GM19397 (cell line): ENCODE results near the gene BBS2.

Source experiments
- ATAC-seq: cut with Tn5 transposase; IDR thresholded peaks from one replicate; pipeline ENCODE4 v1.9.1; 2021; ENCODE audit warnings: mild to moderate bottlenecking, moderate library complexity; ENCODE audit not compliant: unreplicated experiment

BBS2 gene

GRCh38 chr16:56519459-56520250 lies at the start of gene BBS2:
Gene BBS2, minus strand, starts transcription at chr16:56520024. Its CDS starts 162 bp downstream, at chr16:56519862.
- peak; percentile 84 for ATAC-seq

GRCh38 chr16:56564793-56565477 lies 45.1 kb upstream of the BBS2 start, which contains the start of gene MT4:
Gene MT4, plus strand, starts transcription at chr16:56565073. Its CDS starts 56 bp downstream, at chr16:56565129.
- ATAC-seq: no peak

GRCh38 chr16:56561126-56561525 lies 41.3 kb upstream of the BBS2 start:
- no peak for ATAC-seq

GRCh38 chr16:56560447-56560846 lies 40.6 kb upstream of the BBS2 start:
- ATAC-seq: no peak

- ATAC-seq: no peak
Measured at GRCh38 chr16:56559109-56559508, 39.3 kb upstream of the BBS2 start.

- no peak for ATAC-seq
Measured at GRCh38 chr16:56558024-56558747, 38.4 kb upstream of the BBS2 start.

GRCh38 chr16:56554441-56554840 lies 34.6 kb upstream of the BBS2 start:
- no peak for ATAC-seq

GRCh38 chr16:56551796-56552738 lies 32.2 kb upstream of the BBS2 start:
- ATAC-seq: no peak

- no peak for ATAC-seq
Measured at GRCh38 chr16:56549744-56550385, 30.0 kb upstream of the BBS2 start.

GRCh38 chr16:56549161-56549560 lies 29.3 kb upstream of the BBS2 start:
- ATAC-seq: no peak

- ATAC-seq: no peak
Measured at GRCh38 chr16:56547949-56548567, 28.2 kb upstream of the BBS2 start.

- no peak for ATAC-seq
Measured at GRCh38 chr16:56547120-56547948, 27.5 kb upstream of the BBS2 start.

- no peak for ATAC-seq
Measured at GRCh38 chr16:56542039-56542438, 22.2 kb upstream of the BBS2 start.

GRCh38 chr16:56539656-56540055 lies 19.8 kb upstream of the BBS2 start:
- no peak for ATAC-seq

GRCh38 chr16:56538331-56538730 lies 18.5 kb upstream of the BBS2 start:
- ATAC-seq: no peak

- ATAC-seq: no peak
Measured at GRCh38 chr16:56534847-56535383, 15.1 kb upstream of the BBS2 start.

- ATAC-seq: no peak
Measured at GRCh38 chr16:56532714-56533113, 12.9 kb upstream of the BBS2 start.

- ATAC-seq: no peak
Measured at GRCh38 chr16:56530872-56531271, 11.0 kb upstream of the BBS2 start.
